GM06990 (cell line): ENCODE results near the gene ABLIM1.

Experiments used
- DNase-seq: peaks from one replicate; pipeline ENCODE4 v3.0.0-alpha.2; 2011; ENCODE audit not compliant: insufficient read length; ENCODE audit errors: extremely low read depth
- H3K27me3 ChIP-seq: replicated peaks from 2 replicates; pipeline ENCODE4 v1.6.0; 2011; ENCODE audit warnings: low read length; ENCODE audit not compliant: control insufficient read depth, insufficient read depth
- H3K36me3 ChIP-seq: 2 replicates; pipeline ENCODE4 v1.5.1; 2011; ENCODE audit warnings: low read length; ENCODE audit not compliant: control insufficient read depth, insufficient read depth
- H3K4me3 ChIP-seq: replicated peaks from 2 replicates; pipeline ENCODE4 v1.5.1; 2011; ENCODE audit warnings: low read depth, mild to moderate bottlenecking, control low read depth, low read length
- CTCF ChIP-seq: IDR thresholded peaks from 2 replicates; pipeline ENCODE4 v1.5.1; 2011; ENCODE audit warnings: low read length, control low read depth, mild to moderate bottlenecking, inconsistent platforms; ENCODE audit not compliant: insufficient read depth, poor library complexity, severe bottlenecking

The ABLIM1 gene

GRCh38 chr10:114650266-114650665, 7.8 kb downstream of the ABLIM1 start:
- H3K27me3 ChIP-seq, result no peaks in the 10 kb centered on the region
- no peak for TF ChIP-seq CTCF

GRCh38 chr10:114649217-114649903, 8.7 kb downstream of the ABLIM1 start:
- H3K36me3 ChIP-seq, result no peaks in the 10 kb centered on the region
- DNase-seq, result no peak
- TF ChIP-seq CTCF, result no peak
- no peak overlapping the region for H3K4me3 ChIP-seq
- no peaks in the 10 kb centered on the region for H3K27me3 ChIP-seq

More at GRCh38 chr10:114650266-114650665, 7.8 kb downstream of the ABLIM1 start:
- H3K36me3 ChIP-seq, result no peaks in the 10 kb centered on the region
- DNase-seq, result no peak
- no peak overlapping the region for H3K4me3 ChIP-seq

GRCh38 chr10:114648368-114648767, 9.7 kb downstream of the ABLIM1 start:
- no peaks in the 10 kb centered on the region for H3K36me3 ChIP-seq
- no peak for DNase-seq

GRCh38 chr10:114647545-114648138, 10.4 kb downstream of the ABLIM1 start:
- H3K4me3 ChIP-seq, result no peak overlapping the region
- H3K27me3 ChIP-seq, result no peaks in the 10 kb centered on the region
- no peaks in the 10 kb centered on the region for H3K36me3 ChIP-seq
- no peak for TF ChIP-seq CTCF
- no peak for DNase-seq

More at GRCh38 chr10:114648368-114648767, 9.7 kb downstream of the ABLIM1 start:
- Histone ChIP-seq H3K27me3 (no peaks in the 10 kb centered on the region), H3K4me3 (no peak overlapping the region)
- TF ChIP-seq CTCF, result no peak

GRCh38 chr10:114646426-114646825, 11.6 kb downstream of the ABLIM1 start:
- DNase-seq, result no peak
- H3K4me3 ChIP-seq, result no peak overlapping the region
- TF ChIP-seq CTCF, result no peak
- no peaks in the 10 kb centered on the region for H3K36me3 ChIP-seq
- H3K27me3 ChIP-seq, result no peaks in the 10 kb centered on the region
